ENCODE measurements around the gene DNAAF5.

Gene DNAAF5

DNA sequence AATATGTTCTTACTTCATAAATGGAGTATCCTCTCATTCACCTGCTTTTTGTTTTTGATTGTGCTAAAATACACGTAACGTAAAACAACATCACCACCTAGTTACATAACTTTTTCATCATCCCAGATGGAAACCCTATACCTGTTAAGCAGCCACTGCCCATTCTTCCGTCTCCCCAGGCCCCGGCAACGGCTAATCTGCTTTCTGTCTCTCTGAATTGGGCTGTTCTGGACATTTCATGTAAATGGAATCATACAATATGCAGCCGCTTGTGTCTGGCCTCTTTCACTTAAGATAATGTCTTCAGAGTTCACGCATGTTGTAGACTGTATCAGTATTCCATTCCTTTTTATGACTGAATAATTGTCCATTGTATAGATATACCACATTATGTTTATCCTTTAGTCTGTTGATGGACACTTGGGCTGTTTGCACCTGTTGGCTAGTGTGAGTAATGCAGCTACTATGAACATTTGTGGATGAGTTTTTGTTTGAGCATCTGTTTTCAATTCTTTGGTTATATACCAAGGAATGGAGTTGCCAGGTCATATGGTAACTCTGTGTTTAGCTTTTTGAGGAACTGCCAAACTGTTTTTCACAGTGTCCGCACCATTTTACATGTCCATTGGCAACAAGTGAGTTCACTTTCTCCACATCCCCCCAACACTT lies 91.7 kb downstream of the DNAAF5 start:
- DNase-seq, result no peak

DNA sequence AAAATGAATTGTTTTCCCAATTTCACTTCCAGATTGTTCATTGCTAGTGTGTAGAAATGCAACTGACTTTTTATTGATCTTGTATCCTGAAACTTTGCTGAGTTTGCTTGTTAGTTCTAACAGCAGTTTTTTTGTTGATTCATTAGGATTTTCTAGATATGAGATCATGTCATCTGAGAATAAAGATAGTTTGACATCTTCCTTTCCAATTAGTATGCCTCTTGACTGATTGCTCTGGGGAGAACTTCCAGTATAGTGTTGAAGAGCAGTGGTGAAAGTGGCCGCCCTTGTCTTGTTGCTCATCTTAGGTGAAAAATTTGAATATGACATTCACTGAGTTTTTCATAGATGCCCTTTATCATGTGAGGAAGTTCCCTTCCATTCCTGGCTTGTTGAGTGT lies 93.8 kb downstream of the DNAAF5 start:
- DNase-seq, result no peak

DNA sequence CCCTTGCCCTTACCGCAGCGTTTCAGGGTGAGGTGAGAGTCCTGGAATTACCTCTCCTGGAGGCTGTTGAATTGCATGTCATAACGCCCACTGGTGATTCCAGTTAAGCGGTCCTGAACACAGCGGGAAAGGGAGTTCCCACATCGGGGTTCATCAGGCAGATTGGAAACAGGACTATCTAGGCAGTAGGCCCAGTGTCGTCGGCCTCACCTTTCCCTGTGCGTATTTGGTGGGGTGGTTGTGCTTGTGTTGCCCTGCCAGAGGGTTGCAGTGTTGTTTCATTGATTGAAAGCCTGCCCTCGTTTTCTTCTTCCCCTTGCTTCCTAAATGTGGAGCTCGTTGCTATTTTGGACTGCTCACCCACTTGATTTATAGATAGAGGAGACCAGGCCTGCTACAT lies 95.2 kb downstream of the DNAAF5 start:
- no peak for DNase-seq

DNA sequence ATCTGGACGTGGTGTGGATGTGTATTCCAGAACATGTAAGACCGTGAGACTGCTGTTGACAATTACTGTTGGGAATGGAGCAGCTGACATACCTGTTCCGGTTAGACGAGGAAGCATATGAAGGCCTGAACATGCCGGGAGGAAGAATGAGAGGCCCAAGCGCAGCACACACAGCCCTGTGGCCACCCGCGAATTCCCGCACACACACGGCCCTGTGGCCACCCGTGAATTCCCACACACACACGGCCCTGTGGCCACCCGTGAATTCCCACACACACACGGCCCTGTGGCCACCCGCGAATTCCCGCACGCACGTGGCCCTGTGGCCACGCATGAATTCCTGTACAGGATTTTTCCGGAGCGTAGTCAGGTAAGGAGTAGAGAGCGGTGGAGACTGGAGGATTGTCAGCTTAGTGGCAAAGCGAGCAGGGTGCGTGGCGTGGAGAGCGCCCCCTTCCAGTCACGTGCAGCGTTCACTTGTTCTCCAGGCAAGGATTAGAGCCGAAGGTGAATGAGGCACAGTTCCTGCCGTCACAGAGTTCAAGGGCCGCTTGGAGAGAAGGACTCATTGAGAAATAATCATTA lies 96.3 kb downstream of the DNAAF5 start:
- DNase-seq, result no peak

DNA sequence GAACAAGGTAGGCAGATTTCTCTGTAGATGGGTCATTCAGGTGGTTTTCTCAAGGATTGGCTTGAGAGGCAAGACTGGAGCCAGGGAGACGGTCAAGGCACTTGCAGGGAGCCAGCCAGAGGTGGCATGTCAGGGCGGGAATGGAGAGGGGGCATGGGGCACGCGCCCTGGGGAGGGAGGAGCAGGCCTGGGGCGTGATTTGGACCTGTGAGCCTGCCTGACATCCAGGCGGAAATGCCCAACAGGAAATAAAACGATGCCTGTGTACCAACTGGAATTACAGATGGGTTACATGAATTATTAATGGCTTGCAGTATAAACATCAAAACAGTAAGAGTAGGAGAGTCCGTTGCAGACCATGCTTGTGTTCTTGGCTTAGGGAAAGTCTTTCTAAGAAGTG lies 97.2 kb downstream of the DNAAF5 start:
- DNase-seq, result no peak

DNA sequence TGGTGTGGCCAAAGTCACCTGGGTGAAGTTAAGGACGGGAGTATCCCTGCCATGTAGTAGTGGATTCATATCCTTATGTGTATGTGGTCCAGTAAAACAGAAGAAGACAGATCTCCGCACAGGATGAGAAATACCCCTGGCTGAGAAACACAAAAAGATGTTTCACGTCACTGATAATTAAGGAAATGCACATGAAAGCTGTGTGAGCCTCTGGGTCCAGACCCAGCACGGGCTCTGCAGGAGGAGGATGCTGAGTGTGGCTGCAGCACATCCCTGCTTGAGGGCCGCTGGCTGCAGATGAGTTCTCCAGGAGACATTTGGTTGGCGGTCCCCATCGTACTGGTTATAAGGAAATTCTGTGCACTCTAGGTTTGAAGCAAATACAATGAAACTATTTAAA lies 97.6 kb downstream of the DNAAF5 start:
- no peak for DNase-seq

DNA sequence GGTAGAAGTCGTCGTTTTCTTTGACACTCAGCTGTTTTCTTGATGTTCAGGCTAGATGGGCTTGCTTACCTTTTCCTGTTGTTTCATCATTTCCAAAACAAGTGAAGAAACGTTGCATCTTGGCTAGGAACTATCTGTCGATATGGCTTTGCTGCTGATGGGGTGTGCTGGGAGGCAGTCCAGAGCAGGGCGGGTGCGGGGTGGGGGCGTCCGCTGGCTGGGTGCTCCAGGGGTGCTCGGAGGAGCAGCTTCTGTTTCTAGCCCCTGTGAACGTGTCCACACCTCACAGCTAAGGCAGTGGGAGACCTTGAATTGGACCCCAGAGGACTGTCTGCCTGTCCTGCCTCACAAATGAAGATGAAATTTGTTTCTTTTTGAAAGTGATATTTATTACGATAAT lies 98.2 kb downstream of the DNAAF5 start:
- DNase-seq, result no peak

DNA sequence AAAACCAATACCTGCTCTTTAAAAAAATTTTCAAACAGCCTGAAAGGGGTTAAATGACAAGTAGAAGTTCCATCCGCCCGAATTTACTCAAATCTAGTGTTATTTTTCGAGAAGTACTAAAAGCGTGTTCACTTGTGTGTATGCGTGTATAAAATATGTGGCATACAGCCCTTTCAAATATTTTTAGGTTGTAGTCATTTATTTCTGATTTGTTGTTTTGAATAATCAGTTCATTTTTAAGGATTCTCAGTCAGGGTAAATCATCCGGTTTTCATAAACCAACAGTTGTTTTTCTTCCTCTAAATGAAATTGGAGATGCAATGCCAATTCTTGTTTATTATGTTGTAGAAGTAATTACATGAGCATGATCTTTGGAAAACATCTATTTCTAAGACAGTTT lies 98.9 kb downstream of the DNAAF5 start:
- DNase-seq, result no peak

DNA sequence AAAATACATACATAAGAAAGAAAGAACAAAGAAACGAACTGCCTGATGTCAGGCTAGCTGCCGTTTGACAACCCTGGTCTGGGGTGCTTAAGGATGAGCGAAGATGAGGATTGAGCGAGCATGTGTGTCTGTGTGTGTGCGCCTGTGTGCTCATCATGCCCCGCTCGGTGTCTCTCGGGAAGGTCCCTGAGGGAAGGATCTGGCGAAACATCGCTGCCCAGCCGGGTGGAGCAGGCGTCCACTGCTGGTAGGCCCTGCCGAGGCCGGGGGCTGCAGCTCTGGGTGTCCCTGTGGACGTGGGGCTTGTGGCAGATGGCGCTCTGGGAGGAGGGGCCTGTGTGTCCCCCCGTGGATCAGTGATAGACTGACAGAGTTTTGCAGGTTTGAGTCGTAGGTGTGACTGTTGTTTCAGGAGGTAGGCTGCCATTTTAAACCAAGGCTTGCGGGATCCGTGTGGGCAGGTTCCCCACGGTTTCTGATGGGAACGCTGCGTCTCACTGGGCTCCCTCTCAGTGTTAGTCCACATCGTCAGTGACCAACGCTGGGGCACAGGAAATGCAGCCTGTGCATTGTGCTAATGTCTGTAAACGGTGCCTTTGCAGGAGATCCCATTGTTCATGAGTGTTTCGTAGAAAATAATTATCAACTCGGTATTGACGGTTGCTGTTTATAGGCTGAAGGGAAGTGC lies 99.9 kb downstream of the DNAAF5 start:
- DNase-seq, result no peak

DNA sequence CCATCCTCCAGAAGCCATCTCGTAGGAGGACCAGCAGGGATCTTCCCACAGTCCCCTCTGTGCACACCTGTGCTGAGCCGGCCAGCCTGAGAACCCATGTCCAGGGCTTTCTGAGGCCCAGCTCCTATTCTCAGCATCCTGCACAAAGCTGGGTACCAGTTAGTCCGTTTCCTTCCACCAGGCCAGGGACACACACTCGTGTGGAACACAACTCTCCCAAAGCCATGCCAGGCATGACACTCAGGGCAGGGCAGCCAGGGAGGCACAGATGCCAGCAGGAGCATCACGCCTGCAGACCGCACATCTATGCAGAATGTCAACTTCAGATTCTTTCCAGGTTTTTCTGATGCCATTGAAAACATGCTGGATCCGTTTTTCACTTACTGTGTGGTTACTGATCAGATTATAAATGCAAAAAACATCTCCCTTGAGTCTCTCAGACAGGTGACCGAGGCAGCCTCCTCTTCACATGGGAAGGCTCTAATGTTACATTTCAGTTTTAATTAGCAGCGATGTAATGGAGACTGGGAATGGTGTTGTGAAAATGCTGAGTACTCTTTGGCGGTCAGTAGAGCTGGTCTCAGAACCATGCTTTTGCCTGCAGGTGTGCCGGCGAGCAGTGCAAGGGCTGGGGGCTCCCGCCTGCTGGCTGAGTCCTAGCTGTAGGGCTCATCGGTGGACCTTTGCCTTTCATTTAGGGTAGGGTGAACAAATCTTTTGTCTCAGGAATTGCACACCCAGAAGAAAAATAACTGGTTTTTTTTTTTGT lies 102.5 kb downstream of the DNAAF5 start:
- DNase-seq, result no peak

DNA sequence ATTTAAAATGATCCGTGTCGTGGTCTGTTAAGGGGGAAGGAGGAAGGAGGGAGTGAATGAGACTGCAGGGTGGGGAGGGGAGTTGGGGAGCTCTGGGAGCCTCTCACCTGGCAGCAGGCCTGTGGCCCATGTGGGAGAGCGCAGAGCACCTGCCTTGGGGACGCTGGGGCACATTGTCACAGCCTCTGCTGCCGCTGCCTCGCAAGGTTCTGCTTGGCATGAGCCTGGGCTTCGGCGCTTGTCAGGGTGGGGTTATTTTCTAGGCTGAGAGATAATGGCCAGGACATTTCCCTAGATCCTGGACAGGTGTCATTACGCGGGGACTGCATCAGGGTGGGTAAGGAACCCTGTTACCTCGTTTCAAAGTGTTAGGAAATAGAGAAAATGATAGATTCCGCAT lies 103.6 kb downstream of the DNAAF5 start:
- DNase-seq, result no peak

DNA sequence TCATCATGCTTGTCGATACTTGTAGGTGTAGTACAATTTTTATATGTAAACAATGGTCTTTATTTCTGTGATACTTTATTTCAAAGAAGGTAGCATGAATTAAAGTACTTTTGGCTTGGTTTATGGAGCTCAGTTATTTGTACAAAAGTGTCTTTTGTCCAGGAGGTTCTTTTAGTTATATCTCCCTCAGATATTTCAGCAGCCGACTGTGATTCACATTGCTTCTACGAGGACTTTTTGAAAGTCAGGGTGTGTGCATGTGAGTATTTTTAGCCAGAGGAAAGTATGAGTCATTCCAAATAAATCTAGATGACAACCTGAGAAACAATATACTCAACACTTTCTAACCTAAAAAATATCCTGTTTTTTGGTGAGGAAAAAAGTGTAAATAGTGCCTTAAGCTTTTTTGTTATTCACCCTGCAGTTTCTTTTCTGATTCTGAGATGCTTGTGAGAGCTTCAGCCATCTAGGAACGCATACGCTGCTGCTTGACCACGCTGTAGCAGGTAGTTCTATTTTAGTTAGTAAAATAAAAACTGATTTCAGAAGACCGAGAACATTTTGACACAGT lies 105.2 kb downstream of the DNAAF5 start:
- DNase-seq, result peak; percentile 31

DNA sequence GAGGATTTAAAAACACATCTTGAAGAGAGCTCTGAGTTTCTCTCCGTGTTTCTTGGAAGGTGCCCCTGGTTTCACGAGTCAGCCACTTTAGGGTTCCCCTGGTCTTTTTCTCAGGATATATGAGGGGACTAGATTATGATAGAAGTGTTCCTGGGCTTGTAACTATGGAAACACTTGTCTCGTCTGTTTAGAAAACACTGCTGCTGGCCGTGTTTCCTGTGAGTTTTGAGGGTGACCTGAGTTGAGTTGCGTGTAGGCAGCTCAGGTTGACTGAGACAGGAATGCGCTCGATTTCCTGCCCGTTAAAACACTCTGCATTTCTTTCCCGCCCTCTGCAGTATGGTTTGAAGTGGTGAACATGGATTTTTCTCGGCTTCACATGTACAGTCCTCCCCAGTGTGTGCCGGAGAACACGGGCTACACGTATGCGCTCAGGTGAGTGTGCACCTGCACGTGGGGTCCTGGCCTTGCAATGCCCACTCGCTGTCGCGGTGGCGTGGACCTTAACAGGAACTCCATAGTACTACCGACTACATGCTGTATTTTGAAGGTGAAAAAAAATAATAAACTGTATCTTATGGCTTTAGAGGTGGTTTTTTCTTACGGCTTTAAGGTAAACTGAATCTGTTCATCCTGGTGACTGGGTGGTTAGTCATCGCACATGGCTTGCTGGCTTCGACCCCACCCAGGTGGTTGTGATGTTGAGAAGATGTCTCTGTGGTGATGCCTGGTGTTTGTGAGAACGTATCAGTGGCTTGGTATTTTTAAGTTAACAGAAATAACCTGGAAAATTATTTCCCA lies 105.9 kb downstream of the DNAAF5 start, which contains the start of gene SUN1:
SUN1 (plus strand) TSS at position 310 of the 801 bp plus-strand sequence; CDS start at position 359, 49 bp downstream.
- DNase-seq, result peak; percentile 81

DNA sequence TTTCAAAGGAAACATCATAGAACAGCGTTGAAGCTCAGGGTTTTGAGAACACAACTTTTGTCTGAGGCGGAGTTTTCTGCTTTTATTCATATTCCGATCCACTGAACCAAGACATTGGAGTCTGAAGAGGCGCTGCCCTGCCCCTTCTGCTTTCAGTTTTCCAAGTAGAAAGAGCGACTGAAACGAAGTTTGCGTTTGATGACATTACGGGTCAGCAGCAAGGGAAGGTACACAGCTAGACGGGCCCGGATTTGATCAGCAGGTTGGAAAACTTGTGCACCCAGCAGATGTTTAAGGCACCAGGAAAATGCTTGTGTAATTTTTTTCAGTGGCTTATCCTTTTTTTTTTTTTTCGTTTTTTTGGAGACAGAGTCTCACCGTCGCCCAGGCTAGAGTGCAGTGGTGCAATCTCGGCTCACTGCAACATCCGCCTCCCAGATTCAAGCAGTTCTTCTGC lies 106.5 kb downstream of the DNAAF5 start:
- DNase-seq, result no peak

DNA sequence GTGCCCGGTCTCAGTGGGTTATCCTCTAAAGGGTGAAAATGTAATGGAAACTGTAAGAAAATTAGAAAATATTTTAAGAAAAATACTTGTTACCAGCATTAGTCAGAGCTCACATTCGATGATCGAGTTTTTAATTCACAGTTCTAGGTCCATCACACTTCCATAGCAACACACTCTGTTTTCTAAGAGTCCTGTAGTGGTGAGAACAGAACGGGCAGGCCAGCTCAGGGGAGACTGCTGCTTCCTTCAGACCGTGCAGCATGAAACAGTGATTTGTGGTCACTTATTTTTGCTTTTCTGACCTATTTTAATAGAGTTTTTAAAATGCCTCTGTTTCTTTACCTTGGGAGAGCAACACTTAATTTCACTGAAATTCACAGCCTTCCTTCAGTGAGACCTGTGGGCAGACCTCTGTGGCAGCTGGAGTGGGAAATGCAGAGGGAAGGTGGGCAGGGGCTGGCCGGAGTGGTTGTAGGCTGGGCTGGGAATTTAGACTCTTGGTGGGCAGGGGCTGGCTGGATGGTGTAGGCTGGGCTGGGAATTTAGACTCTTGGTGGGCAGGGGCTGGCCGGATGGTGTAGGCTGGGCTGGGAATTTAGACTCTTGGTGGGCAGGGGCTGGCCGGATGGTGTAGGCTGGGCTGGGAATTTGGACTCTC lies 107.2 kb downstream of the DNAAF5 start:
- DNase-seq, result no peak

DNA sequence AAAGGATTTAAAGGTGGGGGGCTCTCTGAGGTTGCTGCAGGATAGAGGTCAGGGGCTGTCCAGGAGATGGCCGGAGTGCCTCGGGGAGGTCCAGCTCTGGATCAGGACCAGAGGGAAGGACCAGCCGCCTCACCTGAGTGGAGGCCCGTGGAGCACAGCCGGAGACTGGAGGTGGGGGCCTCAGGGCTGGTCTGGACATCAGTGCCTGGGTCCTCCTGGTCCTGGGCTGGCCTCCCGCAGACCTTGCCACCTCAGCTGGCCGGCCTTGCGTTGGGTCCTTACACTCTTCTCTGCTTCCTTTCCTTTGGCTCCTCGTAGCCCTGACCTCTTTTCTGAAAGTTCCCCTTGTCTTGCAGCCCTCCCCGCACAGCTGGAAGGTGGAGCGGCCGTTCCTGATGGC lies 107.8 kb downstream of the DNAAF5 start:
- no peak for DNase-seq

DNA sequence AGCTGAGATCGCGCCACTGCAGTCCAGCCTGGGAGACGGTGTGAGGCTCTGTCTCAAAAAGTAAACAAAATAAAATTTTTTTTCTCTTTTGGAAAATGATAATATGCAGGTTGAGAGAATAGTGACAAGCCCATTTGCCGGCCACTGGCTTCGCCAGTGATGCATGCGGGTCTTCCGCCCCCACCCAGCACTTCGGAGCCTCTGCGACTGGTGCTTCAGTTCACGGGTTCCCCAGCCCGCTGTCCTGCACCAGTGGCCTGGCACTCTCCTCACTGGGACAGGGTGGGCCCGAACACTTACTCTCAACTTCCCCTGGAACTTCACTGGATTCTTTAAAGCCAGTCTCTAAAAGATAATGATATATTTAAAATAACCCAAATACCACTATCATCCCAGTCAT lies 108.5 kb downstream of the DNAAF5 start:
- DNase-seq, result no peak

DNA sequence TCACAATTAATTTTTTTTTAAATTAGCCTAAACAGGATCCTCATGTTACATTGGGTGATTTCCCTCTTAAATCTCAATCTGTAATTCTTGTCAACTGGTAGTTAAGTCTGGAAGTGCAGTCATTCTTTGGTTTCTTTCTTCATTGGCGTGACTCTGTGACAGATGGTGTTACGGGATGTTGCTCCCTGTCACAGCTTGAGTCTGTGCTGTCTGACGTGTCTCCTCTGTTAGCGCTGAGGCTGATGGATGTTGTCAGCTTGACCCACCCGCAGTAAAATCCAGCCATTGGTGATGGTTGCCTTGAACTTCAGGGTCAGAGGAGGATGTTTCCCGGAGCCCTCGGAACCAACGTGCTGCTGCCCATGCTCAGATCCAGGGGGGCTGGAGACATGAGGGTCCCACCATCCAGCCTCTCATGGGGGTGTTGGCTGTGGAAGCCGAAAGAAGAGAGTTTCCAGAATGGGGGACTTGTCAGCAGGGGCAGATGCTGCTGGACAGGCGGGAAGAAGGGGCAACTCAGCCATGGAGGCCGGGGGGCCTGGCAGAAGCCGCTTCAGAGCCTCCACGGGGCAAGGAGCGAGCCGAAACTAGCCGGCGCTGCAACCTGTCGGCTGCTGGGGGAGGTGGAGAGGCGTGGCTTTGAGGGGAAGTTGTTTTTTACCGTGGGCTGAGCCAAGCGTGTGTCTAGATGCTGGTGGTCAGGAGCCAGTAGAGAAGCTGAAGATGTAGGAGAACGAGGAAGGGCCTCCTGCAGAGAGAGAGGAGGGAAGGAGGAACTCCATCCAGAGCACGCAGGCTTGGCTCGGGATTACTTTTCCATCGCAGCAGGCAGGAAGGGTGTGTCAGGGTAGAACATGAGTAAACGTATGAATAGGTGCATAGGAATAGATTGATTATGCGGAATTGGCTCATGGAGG lies 109.2 kb downstream of the DNAAF5 start:
- no peak for DNase-seq

All from stimulated activated CD4-positive, alpha-beta T cell treated with anti-CD3 and anti-CD28 coated beads, Interleukin-15, amount 100 ng/mL, for 24 hours (primary cell).